Fibroblast of skin of back (primary cell): ENCODE measurements around the gene MTURN. TPM values are rescaled to one million over a fixed set of nuclear protein-coding genes. Genes with fewer than 3 reads are reported as not detected.
A peak's percentile ranks its signal among the peaks of the same experiment; 100 is the strongest.
"Not testable (repeated sequence)": the region's sequence is repeated elsewhere in the genome, so short reads cannot be mapped to it uniquely, and the experiment has no call there.

Experiments used
- DNase-seq: peaks from one replicate; pipeline ENCODE4 v3.0.0-alpha.2; 2013
- polyA plus RNA-seq, 2 experiments: library from polyadenylated mRNA; unstranded; fragments of 120-200 nt; gene quantifications; one replicate each; pipeline ENCODE4 v1.2.1, GENCODE V29; 2013; ENCODE audit not compliant: insufficient read length in 2 of 2

MTURN gene
- polyA plus RNA-seq (2013, experiment 1 of 2; ENCODE audit: insufficient read length) = 10.9 TPM
- 17.5 TPM for polyA plus RNA-seq (2013, experiment 2 of 2; ENCODE audit: insufficient read length)

DNA sequence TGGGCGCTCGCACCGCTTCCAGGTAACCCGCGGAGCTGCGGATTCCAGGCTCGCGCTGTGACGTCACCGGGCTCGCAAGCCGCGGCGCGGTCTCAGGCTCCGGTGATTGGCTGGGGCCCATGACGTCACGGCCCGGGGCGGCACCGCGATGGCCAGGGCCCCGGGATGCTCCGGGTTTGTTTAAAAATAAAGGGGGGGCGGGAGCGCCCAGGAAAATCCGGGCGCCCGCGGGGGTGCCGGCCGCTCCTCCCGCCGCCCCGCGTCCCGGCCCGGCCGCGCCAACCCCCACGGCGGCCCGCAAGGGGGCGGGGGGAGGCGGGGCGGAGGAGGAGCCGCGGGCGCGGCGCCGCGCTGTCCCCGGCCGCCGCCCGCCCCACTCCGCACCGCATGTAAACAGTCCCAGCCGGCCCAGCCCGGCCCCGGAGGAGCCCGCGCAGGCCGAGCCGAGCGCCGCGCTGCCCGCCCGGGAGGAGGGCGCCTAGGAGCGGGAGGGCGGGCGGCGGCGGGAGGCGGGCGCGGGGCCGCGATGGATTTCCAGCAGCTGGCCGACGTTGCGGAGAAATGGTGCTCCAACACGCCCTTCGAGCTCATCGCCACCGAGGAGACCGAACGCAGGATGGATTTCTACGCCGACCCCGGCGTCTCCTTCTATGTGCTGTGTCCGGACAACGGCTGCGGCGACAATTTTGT is at the start of gene MTURN:
MTURN (plus strand) TSS at position 376 of the 690 bp plus-strand sequence; CDS start at position 527, 151 bp downstream.
- peak; percentile 80 for DNase-seq

GRCh38 chr7:30086529-30086928 is 48.3 kb upstream of the MTURN start:
- DNase-seq = no peak

- no peak for DNase-seq
Observed at GRCh38 chr7:30087371-30087770, 47.4 kb upstream of the MTURN start.

- no peak for DNase-seq
Observed at GRCh38 chr7:30088362-30088761, 46.4 kb upstream of the MTURN start.

DNA sequence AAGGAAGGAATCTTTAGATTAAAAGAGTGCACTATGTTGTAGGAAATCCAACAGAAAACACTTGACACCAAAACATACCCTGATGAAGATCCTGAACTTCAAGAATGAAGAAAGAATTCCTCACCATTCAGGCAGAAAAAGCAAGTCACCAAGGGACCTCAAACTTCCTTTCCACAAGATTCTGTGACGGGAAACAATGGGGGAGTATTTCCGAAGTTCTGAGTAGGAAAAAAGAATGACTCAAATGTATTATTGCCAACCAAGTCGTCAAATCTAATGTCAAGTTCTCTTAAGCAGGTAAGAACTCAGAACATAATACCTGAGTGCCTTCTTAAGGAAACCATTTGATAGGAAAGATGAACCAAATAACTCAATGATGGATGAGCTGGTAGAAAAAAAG is 44.7 kb upstream of the MTURN start:
- DNase-seq = no peak

DNA sequence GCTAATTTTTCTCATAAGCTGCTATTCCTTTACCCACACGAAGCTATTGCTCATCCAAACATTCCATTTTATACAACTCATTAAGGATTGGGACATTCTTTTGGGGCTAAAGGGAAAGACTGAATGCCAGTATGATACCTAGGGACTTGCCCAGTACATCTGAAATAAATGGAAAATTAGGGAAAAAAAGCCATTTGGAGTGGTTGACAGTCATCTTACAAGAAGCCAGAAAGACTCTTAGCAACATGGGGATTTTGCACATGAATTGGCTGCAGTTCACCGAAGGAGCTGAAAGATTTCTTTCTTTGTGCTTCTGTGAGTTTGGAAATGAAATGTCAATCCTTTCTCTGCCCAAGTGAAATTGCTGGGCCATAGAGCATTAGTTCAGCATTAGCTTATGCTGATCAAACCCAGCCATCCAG is 43.3 kb upstream of the MTURN start:
- peak; percentile 93 for DNase-seq

GRCh38 chr7:30091987-30092386 is 42.8 kb upstream of the MTURN start:
- no peak for DNase-seq

DNA sequence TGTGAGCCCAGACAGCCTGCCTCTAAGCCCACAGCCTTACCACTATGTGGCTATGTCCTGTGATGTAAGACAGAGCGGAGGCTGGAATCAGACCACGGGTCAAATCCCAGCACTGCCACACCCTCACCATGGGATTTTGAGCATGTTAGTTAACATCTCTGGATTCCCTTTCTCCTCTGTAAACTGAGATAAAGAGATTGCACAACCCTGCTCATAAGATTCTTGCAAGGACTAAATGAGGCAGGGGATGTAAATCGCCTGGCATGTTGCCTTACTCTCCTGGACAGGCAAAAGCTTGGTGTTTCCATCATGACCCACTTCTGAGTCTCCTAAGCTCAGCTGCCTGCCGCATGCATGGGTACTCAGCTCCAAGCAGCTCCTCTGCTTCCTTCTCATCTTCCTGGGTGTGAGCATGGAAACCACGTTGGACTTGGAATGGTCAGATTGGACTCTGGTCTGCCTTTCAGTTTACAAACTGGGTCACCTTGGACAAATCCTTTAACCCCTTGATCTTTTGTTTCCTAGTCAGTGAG is 41.3 kb upstream of the MTURN start:
- no peak for DNase-seq

- not testable (repeated sequence) for DNase-seq
Observed at GRCh38 chr7:30098599-30098998, 36.2 kb upstream of the MTURN start.

DNA sequence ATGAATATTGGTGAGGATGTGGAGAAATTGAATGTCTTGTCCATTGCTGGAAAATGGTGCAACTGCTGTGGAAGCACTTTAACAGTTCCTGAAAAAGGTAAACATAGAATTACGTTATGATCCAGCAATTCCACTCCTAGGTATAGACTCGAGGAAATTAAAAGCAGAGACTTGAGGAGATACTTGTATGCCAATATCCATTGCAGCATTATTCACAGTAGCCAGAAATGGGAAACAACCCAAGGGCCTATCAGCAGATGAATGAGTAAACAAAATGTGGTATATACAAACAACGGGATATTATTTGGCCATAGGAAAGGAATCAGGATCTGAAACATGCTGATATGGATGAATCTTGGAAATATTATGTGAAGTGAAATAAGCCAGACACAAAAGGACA is 32.5 kb upstream of the MTURN start:
- no peak for DNase-seq

DNA sequence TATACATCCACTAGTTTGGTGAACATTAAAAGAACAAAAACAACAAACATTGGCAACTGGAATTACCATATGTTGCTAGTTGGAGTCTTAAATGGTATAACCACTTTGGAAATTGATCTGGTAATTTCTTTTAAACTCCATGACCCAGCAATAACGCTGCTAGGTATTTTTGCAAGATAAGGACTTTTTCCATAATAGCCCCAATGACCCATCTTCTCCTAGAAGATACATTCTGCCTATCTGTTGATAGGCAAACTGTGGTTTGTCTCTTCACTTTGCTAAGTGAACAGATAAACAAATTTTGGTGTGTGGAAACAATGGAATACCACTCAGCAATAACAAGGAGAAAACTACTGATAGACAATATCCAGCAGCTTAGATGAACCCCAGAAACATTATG is 30.6 kb upstream of the MTURN start:
- no peak for DNase-seq

DNA sequence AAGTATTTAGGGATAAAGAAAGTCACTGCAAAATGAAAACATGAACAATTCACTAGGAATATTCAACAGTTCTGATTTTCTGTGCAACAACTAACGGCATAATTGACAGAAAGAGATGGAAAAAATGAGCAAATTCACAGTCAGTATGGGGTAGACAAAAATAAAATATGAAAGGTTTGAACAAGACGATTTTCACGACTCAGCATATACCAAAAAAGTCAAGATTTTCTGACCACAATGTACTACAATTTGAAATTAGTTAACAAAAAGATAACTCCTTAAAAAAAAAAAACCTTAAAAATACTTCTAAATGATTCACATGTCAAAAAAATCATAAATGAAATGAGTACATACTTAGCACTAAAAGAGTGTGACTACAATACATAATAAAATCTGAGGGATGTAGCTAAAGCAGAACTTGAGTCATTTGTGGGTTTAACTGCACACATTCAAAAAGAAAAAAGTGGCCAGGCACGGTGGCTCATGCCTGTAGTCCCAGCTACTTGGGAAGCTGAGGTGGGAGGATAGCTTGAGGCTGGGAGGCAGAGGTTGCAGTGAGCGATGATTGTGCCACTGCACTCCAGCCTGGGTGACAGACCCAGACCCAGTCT is 22.6 kb upstream of the MTURN start:
- no peak for DNase-seq

GRCh38 chr7:30113144-30113543 is 21.6 kb upstream of the MTURN start:
- DNase-seq = no peak

- DNase-seq = no peak
Observed at GRCh38 chr7:30114536-30115238, 20.1 kb upstream of the MTURN start.

- DNase-seq = no peak
Observed at GRCh38 chr7:30115709-30116297, 19.0 kb upstream of the MTURN start.

- DNase-seq = peak; percentile 80
Observed at GRCh38 chr7:30116771-30117170, 18.0 kb upstream of the MTURN start.

DNA sequence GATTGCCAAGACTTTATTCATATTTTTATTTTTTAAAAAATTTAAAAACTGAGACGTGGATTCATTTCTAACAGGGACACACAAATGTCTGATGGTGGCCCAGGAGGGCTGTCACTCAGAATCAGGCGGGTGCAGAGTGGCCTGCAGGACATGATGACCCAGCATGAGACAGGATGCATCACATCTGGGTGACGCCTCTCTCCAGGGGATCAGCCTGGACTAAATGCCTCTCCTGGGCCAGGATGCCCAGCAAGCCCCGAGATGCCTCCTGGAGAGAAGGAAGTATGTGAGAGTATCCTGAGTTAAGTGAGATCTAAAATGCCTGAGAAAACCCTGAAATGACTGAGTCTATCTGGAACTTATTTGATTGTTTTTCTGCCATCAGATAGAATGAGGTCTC is 16.9 kb upstream of the MTURN start:
- DNase-seq = peak; percentile 64

DNA sequence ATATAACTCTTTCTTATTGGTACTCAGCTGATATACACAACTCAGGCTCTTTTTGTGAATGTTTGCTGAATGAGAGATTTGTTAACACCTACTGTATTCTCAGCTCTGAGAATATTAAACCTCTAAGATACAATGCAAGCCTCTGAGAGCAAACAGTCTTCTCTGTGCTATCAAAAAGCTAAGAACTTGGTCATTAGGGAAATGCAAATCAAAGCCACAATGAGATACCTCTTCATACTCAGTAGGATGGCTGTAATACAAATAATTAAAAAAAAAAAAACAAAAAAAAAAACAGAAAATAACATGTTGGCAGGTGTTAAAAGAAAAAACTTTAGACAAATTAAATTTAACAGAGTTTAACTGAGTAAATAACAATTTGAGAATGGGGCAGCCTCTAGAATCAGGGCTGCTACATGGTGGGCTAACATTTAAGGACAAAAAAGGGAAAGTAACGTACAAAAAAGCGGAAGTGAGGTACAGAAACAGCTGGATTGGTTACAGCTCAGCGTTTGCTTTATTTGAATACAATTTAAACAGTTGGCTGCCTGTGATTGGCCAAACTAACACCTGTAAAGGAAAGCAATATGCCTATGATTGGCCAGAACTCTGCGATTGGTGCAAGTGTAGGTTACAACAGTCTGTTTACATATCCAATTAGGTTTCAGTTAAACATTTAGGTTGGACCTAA is 14.8 kb upstream of the MTURN start:
- no peak for DNase-seq

- no peak for DNase-seq
Observed at GRCh38 chr7:30133736-30134610, 813 bp upstream of the MTURN start.

- peak; percentile 42 for DNase-seq
Observed at GRCh38 chr7:30135301-30136116, 723 bp downstream of the MTURN start.
